Sciatic nerve (tissue), 2 donors: Measurements from ENCODE around the gene HDGFL3. TPM values are rescaled to one million over a fixed set of nuclear protein-coding genes. Genes with fewer than 3 reads are reported as not detected.
"Not testable (repeated sequence)": the region's sequence is repeated elsewhere in the genome, so short reads cannot be mapped to it uniquely, and the experiment has no call there.

ENCODE experiments used
- ATAC-seq: fragments of 200-7000 bp; cut with Tn5 transposase; one replicate; pipeline ENCODE4 v1.9.1; 2020; ENCODE audit warnings: mild to moderate bottlenecking, moderate library complexity
- DNase-seq: peaks from one replicate; pipeline ENCODE4 v3.0.0-alpha.2; 2020; ENCODE audit warnings: low spot score
- intact Hi-C: fragments of 100-400 bp; cut with DNase I; formaldehyde crosslinking; loops from one replicate; pipeline ENCODE4 v1.14.2; 2022
- total RNA-seq: library from RNA; stranded (reverse); fragmentation: NEBNext Ultra II Directional; extraction: Animal tissue kit (Norgen Biotek cat#: 25700); gene quantifications from one replicate; pipeline ENCODE4 v1.2.1, GENCODE V29; 2021
- donor health status: DM: no; HTN: no; CAD: no.
- donor health status: DM: no; HTN: no; CAD: no.

Gene HDGFL3
- total RNA-seq, 1 donor from 2014 or later, result 53.8 TPM

GRCh38 chr15:83109532-83109931 lies 98.1 kb downstream of the HDGFL3 start:
- DNase-seq, result no peak
- peak; percentile 31 for ATAC-seq
- intact Hi-C loops, result no loop called here

GRCh38 chr15:83108266-83109219 lies 99.1 kb downstream of the HDGFL3 start:
- DNase-seq (peak; percentile 61), ATAC-seq (peak; percentile 92)
- intact Hi-C loops, result no loop called here

DNA sequence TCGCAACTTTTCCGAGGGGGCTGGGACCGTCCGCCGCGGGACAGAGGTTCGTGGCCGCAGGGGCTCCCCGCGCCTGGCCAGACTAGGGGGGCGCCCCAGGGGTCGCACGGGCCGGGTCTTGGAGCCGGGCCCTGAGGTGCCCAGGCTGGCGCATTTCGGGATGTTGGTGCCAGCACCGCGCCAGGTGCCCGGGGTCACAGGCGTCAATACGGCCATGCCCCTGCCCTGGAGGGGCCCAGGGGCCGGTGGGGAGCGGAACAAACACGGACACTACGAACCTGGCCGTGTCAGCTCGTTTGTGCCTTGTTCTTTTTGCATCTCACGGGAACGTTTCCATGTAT lies 99.8 kb downstream of the HDGFL3 start:
- intact Hi-C loops, result no loop called here
- no peak for ATAC-seq

DNA sequence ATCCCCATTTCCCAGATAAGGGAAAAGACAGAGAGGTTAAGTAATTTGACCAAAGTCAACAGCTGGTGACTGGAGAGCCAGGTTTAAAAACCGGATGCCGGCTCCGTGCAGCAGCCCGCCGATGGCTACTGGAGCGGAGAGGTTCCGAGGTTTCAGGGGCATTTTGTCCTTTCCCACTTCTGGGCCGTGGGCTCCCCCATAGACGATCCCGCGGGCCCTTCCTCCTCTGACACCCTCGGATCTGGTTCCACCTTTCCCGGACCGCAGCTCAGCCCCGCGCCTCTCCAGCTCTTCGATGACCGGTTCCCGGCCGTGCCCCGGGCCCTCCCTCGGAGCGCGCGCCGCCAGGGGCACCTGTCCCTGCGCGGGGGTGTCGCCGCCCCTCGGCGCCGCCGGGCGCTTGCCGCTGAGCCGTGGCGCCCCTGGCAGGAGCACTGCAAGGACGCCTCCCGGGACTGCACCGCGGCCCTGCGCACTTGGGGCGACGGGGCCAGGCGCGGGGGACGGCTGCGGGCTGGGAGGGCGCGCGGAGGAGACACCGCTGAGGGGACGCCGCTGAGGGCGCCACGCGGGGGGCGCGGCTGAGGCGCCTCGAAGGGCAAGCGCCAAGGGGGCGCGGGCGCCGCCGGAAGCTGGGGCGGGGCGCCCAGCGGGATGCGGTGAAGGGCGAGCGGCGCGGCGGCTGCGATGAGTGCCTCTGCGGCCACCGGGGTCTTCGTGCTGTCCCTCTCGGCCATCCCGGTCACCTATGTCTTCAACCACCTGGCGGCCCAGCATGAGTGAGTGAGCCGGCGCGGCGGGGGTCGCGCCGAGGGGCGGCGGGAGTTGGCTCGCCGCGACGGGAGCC lies 100.4 kb downstream of the HDGFL3 start, which contains the start of gene TM6SF1:
TM6SF1 (plus strand) TSS at position 652 of the 847 bp plus-strand sequence; CDS start at position 688, 36 bp downstream.
- no peak for DNase-seq
- intact Hi-C loops, result no loop called here
- ATAC-seq, result no peak

More for the DNA sequence above, 99.8 kb downstream of the HDGFL3 start:
- DNase-seq, result no peak

- intact Hi-C loops, result no loop called here
- no peak for ATAC-seq
Observed at GRCh38 chr15:83105440-83105839, 102.2 kb downstream of the HDGFL3 start.

GRCh38 chr15:83104141-83104540 lies 103.5 kb downstream of the HDGFL3 start:
- ATAC-seq, result no peak
- intact Hi-C loops, result loop anchor here (5.0 kb wide), 1 partner anchor 1667 kb away; no protein-coding TSS in a partner anchor
- no peak for DNase-seq

More at GRCh38 chr15:83105440-83105839, 102.2 kb downstream of the HDGFL3 start:
- no peak for DNase-seq

GRCh38 chr15:83102346-83102745 lies 105.3 kb downstream of the HDGFL3 start:
- ATAC-seq (no peak), DNase-seq (no peak)
- intact Hi-C loops, result loop anchor here (5.0 kb wide), 1 partner anchor 1665 kb away; no protein-coding TSS in a partner anchor

DNA sequence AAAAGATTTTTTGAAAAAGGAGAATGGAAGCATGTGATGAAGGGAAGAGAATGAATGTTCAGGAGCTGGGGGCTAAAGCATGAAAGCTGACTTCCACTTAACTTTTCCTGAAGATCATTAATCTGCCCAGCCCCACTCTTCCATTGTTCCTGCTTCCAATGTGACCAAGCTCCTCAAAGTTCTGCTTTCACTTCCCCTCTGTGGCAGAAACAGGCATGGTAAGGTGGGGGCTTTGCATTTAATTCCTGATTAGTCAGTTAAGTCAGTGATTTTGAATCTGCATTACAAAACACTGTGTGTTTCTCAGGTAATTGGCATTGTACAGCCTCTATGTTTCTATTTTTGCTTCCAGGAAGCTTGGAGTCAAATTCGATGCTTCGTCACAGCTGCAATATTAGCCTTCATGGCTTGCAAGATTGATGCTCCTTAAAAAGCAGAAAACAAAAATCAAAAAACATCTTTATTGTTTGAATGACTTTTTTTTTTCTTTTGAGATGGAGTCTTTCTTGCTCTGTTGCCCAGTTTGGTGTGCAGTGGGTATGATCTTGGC lies 107.5 kb downstream of the HDGFL3 start:
- intact Hi-C loops, result loop anchor here (5.0 kb wide), 1 partner anchor 1663 kb away; no protein-coding TSS in a partner anchor
- DNase-seq, result no peak
- no peak for ATAC-seq

DNA sequence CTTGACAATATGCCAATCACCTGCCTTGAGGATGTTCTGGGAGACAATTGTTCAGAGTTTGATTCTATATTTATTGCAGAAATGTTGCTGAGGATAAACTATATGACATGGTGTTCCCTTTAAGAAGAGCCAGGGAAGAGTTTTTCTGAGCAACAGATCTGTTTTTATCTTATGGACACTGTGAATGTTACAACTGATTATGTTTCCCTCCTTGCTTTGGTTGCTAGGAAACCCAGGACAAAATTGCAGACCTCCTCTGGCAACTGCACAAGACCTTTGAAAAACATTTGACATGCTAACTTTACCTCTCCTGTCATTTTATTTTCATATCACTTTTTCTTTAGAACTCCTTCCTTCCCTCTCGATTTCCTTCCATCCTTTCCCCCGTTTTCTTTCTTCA lies 108.3 kb downstream of the HDGFL3 start:
- intact Hi-C loops, result no loop called here
- DNase-seq, result no peak
- ATAC-seq, result no peak

- ATAC-seq (no peak), DNase-seq (no peak)
- intact Hi-C loops, result no loop called here
Observed at GRCh38 chr15:83098079-83098478, 109.5 kb downstream of the HDGFL3 start.

GRCh38 chr15:83094583-83094982 lies 113.0 kb downstream of the HDGFL3 start:
- no peak for DNase-seq
- intact Hi-C loops, result no loop called here
- no peak for ATAC-seq

DNA sequence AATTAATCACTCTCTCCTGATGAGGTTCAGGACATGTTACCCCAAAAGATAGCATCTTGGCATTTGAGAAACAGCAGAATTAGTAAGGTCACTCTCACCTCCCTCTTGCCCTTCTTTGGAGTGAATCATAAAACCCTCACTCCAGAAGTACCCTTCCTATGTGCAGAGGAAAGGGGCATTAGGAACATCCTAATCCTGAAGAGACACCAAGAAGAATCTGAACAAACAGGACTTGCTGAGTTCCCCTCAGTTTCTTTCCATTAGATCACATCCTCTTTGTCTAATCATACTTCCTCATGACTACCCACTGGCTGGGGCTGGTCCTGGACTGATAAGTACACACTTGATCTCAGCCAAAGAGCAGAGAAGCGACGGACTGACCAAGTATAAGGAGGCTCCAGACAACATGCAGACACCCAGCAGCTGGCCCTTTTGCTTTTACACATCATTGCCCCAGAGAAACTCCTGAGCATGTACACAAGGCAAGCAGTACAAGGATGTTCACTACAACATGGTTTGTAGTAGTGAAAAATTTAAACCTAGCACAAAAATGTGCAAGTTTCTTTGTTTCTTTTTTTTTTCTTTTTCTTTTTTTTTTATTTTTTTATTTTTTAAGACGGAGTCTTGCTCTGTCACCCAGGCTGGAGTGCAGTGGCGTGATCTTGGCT lies 115.2 kb downstream of the HDGFL3 start:
- DNase-seq (no peak), ATAC-seq (peak; percentile 90)
- intact Hi-C loops, result no loop called here

DNA sequence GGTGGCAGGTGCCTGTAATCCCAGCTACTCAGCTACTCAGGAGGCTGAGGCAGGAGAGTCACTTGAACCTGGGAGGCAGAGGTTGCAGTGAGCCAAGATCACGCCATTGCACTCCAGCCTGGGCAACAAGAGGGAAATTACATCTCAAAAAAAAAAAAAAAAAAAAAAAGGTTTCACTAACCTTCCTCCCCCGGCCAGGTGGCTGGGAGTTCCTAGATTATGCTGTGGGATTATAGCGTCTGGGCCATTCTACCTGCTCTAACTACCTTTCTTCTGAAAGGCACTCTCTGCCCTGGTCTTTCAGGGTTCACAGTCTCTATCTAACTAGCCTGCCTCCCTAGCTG lies 115.7 kb downstream of the HDGFL3 start:
- ATAC-seq, intact Hi-C loops, DNase-seq: not testable (repeated sequence)

DNA sequence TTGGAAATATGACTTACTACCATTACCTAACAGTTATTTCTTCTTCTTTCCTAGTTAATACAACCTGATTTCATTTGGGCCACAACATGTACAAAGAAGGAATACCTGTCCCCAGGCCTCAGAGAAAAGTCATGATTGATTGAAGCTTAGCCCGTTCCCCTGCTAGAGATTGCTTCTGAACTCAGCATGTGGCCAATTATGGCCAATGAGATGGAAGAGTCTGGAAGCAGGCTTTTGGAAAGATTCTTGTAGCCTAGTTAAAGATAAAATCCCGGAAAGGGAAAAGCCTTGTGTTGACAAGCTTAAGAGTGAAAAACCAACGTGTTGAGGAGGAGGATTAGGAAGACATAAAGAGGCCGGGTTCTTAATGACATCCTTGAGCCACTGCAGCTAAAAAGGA lies 117.2 kb downstream of the HDGFL3 start:
- intact Hi-C loops, result no loop called here

GRCh38 chr15:83088876-83089275 lies 118.7 kb downstream of the HDGFL3 start:
- no peak for ATAC-seq
- no peak for DNase-seq
- intact Hi-C loops, result no loop called here

More for the DNA sequence above, 117.2 kb downstream of the HDGFL3 start:
- DNase-seq, result no peak
- no peak for ATAC-seq

DNA sequence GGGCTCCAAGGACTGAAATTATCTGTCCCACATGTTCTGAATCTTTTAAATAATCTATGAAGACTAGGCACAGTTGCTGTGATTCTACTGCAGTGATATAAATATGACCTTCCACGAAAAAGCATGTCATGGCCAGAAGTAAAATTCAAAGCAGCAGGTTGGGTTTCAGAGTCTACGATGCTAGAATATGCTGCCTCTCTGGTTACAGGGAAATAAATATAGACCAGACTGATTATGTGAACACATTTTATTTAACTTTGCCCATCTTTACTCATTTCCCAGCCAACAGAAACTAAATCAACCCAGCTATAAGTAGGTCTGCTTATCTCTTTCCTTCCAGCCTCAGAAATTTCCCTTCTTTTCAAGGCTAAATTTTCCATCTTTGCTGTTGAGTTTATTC lies 120.0 kb downstream of the HDGFL3 start:
- intact Hi-C loops, result no loop called here
- DNase-seq (no peak), ATAC-seq (no peak)

DNA sequence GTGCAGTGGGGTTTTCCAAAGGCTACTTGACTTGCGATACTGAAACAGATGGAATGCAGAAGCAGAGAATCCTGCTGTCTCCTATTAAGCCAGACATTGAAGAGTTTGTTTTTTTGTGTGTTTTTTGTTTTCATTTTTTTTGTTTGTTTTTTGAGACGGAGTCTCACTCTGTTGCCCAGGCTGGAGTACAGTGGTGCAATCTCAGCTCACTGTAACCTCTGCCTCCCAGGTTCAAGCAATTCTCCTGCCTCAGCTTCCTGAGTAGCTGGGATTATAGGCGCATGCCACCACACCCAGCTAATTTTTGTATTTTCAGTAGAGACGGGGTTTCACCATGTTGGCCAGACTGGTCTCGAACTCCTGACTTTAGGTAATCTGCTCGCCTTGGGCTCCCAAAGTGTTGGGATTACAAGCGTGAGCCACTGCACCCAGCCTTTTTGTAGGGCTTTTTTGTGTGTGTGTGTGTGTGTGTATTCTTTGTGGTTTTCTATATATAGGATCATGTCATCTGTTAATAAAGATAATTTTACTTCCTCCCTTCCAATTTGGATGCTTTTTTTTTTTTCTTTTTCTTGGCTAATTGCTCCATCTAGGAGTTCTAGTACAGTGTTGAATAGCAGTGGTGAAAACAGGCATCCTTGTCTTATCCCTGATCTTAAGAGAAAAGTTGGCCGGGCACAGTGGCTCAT lies 121.6 kb downstream of the HDGFL3 start:
- ATAC-seq, intact Hi-C loops, DNase-seq: not testable (repeated sequence)

- intact Hi-C loops, result not testable (repeated sequence)
Observed at GRCh38 chr15:83085461-83085860, 122.2 kb downstream of the HDGFL3 start.

More at GRCh38 chr15:83085461-83085860, 122.2 kb downstream of the HDGFL3 start:
- ATAC-seq, DNase-seq: not testable (repeated sequence)
